ENCODE results near the gene PKN1. TPM values are rescaled to one million over a fixed set of nuclear protein-coding genes. Genes with fewer than 3 reads are reported as not detected.

PKN1 gene
- total and polyA plus RNA-seq, 10 of the 15 experiments (the other 5 are each of a cell fraction or from before 2014, with no cell fraction given) = 1.0 to 189 (median 52.7) TPM

DNA sequence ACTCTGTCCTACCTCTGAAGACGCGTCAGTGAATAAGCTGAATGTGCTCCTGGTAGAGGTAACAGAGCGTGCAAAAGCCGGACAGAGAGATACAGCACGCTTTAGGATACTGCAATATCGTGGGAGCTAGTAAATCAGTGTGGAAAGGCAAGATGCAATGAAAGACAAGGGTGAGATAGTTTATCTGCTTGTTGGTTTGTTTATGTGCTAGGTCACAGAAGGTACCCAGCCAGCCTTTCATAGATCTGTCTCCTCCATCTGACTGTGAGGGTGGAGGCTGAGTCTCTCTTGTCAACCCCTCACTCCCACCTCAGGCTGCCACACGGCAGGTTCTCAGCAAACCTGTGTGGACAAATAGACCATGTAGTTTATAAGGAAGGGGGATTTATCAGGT is 63.7 kb downstream of the PKN1 start:
- ChIA-PET POLR2A (interaction anchor here (1.2 kb wide), 1 partner anchor 9 kb away, joined by 5 read pairs; no protein-coding TSS in a partner anchor), RAD21 (ENCODE audit: unreplicated experiment) (no interaction called here), SMC1A (ENCODE audit: uncharacterized antibody, unreplicated experiment) (interaction anchor here (1.3 kb wide), 1 partner anchor 13 kb away, joined by 3 read pairs; no protein-coding TSS in a partner anchor), CTCF (interaction anchor here (1.7 to 2.1 kb wide), 4 partner anchors 9 to 60 kb away, joined by 5 to 10 read pairs (median 7); no protein-coding TSS in a partner anchor)
- in situ Hi-C loops (cut with MboI) (no loop called here), intact Hi-C loops (cut with micrococcal nuclease; ENCODE audit: unreplicated experiment) (no loop called here)
- Histone ChIP-seq H3K79me2 (ENCODE audit: control insufficient read depth, insufficient read depth, low read length) (no peaks in the 10 kb centered on the region), H4K20me1 (ENCODE audit: control insufficient read depth, insufficient read depth) (no peaks in the 10 kb centered on the region), H3K9ac (ENCODE audit: control insufficient read depth, insufficient read depth, low read length) (no peak overlapping the region), H3K4me3 (no peak overlapping the region), H3K27ac (ENCODE audit: control insufficient read depth, insufficient read depth) (no peak overlapping the region), H3K27me3 (replicated peaks in 1 of 2; ENCODE audit: control insufficient read depth in 2 of 2, insufficient read depth in 2 of 2, low read length in 1 of 2) (no peaks in the 10 kb centered on the region), H2AFZ (ENCODE audit: control insufficient read depth, low read depth, low read length) (peak overlapping the region; percentile 97; the same call in 1 of the 2 replicates), H3K36me3 (ENCODE audit: control insufficient read depth in 2 of 2, insufficient read depth in 2 of 2, low read length in 1 of 2) (no peaks in the 10 kb centered on the region), H3K9me3 (replicated peaks; ENCODE audit: control insufficient read depth, insufficient read depth, low read length) (no peaks in the 10 kb centered on the region), H3K4me2 (ENCODE audit: control insufficient read depth, insufficient read depth) (peak overlapping the region; percentile 89), H3K4me1 (ENCODE audit: control insufficient read depth, insufficient read depth, low read length) (peaks cover 2% of the 10 kb centered on the region; the same call in 1 of the 2 replicates)
- BruUV-seq (replicated peaks) = no TSS peak
- ATAC-seq (no peak), FAIRE-seq (peak; percentile 7), DNase-seq (ENCODE audit: low read depth, low spot score) (no peak)
- 72% methylated on average over 7 of the region's 7 CpGs for WGBS (ENCODE audit: insufficient coverage, insufficient replicate concordance, low lambda C conversion rate, missing lambda C conversion rate)
- TF ChIP-seq CHD1 (IDR thresholded peaks at IDR 0.05; ENCODE audit: low read depth, low read length) (no peak), PML (IDR thresholded peaks at IDR 0.05; ENCODE audit: low read length) (no peak), ZNF384 (IDR thresholded peaks at IDR 0.05; ENCODE audit: borderline replicate concordance, low read depth, low read length) (no peak), SMAD5 (IDR thresholded peaks at IDR 0.05; ENCODE audit: low read depth) (no peak), SIX5 (IDR thresholded peaks at IDR 0.05; ENCODE audit: low read depth, low read length, severe bottlenecking) (no peak), ZNF622 (IDR thresholded peaks at IDR 0.05) (no peak), WRNIP1 (IDR thresholded peaks at IDR 0.05; ENCODE audit: borderline replicate concordance, low read depth, low read length) (no peak)
- TF ChIP-seq, protein P1, sequence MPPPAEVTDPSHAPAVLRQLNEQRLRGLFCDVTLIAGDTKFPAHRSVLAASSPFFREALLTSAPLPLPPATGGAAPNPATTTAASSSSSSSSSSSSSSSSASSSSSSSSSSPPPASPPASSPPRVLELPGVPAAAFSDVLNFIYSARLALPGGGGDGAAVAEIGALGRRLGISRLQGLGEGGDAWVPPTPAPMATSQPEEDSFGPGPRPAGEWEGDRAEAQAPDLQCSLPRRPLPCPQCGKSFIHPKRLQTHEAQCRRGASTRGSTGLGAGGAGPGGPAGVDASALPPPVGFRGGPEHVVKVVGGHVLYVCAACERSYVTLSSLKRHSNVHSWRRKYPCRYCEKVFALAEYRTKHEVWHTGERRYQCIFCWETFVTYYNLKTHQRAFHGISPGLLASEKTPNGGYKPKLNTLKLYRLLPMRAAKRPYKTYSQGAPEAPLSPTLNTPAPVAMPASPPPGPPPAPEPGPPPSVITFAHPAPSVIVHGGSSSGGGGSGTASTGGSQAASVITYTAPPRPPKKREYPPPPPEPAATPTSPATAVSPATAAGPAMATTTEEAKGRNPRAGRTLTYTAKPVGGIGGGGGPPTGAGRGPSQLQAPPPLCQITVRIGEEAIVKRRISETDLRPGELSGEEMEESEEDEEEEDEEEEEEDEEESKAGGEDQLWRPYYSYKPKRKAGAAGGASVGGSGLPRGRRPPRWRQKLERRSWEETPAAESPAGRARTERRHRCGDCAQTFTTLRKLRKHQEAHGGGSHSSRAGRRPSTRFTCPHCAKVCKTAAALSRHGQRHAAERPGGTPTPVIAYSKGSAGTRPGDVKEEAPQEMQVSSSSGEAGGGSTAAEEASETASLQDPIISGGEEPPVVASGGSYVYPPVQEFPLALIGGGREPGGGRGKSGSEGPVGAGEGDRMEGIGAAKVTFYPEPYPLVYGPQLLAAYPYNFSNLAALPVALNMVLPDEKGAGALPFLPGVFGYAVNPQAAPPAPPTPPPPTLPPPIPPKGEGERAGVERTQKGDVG (CRISPR knock-in tag; IDR thresholded peaks at IDR 0.05) = no peak
- TF ChIP-seq, protein P2, sequence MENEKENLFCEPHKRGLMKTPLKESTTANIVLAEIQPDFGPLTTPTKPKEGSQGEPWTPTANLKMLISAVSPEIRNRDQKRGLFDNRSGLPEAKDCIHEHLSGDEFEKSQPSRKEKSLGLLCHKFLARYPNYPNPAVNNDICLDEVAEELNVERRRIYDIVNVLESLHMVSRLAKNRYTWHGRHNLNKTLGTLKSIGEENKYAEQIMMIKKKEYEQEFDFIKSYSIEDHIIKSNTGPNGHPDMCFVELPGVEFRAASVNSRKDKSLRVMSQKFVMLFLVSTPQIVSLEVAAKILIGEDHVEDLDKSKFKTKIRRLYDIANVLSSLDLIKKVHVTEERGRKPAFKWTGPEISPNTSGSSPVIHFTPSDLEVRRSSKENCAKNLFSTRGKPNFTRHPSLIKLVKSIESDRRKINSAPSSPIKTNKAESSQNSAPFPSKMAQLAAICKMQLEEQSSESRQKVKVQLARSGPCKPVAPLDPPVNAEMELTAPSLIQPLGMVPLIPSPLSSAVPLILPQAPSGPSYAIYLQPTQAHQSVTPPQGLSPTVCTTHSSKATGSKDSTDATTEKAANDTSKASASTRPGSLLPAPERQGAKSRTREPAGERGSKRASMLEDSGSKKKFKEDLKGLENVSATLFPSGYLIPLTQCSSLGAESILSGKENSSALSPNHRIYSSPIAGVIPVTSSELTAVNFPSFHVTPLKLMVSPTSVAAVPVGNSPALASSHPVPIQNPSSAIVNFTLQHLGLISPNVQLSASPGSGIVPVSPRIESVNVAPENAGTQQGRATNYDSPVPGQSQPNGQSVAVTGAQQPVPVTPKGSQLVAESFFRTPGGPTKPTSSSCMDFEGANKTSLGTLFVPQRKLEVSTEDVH (IDR thresholded peaks at IDR 0.05; ENCODE audit: low read depth, partially characterized antibody) = no peak
- TF ChIP-seq, protein P3, sequence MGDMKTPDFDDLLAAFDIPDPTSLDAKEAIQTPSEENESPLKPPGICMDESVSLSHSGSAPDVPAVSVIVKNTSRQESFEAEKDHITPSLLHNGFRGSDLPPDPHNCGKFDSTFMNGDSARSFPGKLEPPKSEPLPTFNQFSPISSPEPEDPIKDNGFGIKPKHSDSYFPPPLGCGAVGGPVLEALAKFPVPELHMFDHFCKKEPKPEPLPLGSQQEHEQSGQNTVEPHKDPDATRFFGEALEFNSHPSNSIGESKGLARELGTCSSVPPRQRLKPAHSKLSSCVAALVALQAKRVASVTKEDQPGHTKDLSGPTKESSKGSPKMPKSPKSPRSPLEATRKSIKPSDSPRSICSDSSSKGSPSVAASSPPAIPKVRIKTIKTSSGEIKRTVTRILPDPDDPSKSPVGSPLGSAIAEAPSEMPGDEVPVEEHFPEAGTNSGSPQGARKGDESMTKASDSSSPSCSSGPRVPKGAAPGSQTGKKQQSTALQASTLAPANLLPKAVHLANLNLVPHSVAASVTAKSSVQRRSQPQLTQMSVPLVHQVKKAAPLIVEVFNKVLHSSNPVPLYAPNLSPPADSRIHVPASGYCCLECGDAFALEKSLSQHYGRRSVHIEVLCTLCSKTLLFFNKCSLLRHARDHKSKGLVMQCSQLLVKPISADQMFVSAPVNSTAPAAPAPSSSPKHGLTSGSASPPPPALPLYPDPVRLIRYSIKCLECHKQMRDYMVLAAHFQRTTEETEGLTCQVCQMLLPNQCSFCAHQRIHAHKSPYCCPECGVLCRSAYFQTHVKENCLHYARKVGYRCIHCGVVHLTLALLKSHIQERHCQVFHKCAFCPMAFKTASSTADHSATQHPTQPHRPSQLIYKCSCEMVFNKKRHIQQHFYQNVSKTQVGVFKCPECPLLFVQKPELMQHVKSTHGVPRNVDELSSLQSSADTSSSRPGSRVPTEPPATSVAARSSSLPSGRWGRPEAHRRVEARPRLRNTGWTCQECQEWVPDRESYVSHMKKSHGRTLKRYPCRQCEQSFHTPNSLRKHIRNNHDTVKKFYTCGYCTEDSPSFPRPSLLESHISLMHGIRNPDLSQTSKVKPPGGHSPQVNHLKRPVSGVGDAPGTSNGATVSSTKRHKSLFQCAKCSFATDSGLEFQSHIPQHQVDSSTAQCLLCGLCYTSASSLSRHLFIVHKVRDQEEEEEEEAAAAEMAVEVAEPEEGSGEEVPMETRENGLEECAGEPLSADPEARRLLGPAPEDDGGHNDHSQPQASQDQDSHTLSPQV (IDR thresholded peaks at IDR 0.05) = no peak

All from GM12878 (cell line).